Activated naive CD4-positive, alpha-beta T cell (primary cell): ENCODE results near the gene UBE2E3.
"Not testable (repeated sequence)": the region's sequence is repeated elsewhere in the genome, so short reads cannot be mapped to it uniquely, and the experiment has no call there.

ENCODE experiments used
- DNase-seq, 4 experiments: peaks; one replicate each; lab custom pipeline; 2025; lab: John Stamatoyannopoulos, UW

Gene UBE2E3

GRCh38 chr2:181036445-181036844 lies 56.0 kb downstream of the UBE2E3 start:
- no peak for DNase-seq

DNA sequence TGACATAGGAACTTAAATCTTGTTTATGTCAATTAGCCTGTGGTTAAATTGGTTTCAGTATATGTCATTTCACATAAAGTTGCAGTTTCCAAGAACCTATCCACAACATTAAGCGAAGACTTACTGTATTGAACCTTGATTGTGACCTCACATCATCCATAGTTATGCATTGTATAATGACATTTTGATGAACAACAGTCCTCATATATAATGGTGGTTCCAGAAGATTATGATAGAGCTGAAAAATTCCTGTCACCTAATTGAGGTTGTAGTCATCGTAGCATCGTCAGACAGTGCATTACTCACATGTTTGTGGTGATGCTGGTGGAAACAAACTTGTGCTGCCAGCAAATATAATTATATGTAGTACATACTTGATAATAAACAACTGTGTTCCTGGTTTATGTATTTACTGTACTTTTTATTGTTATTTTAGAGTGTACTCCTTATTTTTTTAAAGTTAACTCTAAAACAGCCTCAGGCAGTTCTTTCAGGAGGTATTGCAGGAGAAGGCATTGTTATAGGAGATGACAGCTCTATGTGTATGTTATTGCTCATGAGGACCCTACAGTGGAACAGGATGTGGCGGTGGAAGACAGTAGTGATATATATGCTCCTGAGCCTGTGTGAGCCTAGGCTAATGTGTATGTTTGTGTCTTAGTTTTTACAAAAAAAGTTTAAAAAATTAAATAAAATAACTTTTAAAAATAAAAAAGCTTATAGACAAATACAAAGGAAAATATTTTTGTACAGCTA lies 56.6 kb downstream of the UBE2E3 start:
- DNase-seq = no peak

DNA sequence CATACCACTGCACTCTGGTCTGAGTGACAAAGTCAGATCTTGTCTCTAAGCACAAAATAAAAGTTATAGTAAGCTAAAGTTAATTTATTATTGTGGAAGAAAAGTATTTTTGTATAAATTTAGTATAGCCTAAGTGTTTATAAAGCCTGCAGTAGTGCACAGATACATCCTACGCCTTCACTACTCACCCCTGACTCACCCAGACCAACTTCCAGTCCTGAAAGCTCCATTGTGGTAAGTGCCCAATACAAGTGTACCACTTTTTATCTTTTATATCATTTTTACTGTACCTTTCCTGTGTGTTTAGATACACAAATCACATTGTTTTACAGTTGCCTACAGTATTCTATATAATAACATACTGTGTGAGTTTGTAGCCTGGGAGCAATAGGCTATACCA lies 57.5 kb downstream of the UBE2E3 start:
- no peak for DNase-seq

DNA sequence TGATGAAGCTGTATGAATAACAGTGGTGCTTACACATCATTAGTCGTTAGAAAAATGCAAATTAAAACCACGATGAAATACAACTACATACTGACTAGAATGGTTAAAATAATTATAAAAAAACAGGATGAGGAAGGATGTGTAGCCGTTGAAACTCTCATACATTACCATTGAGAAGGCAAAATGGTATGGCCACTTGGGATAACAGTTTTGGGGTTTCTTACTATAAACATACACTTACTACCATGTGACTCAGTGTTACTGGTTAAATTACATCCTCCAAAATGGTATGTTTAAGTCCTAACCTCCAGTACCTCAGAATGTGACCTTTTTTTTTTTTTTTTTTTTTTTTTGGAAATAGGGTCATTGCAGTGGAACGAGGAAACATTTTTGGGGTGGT lies 58.4 kb downstream of the UBE2E3 start:
- no peak for DNase-seq

DNA sequence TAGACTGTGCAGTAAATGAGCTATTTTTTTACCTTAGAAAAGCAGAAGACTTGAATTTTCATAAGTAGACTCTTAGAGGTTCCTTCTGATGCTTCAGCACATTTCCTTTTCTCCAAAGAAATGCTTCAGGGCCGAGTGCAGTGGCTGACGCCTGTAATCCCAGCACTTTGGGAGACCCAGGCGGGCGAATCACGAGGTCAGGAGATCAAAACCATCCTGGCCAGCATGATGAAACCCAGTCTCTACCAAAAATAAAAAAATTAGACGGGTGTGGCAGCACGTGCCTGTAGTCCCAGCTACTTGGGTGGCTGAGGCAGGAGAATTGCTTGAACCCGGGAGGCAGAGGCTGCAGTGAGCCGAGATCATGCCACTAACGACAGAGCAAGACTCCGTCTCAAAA lies 60.4 kb downstream of the UBE2E3 start:
- DNase-seq = not testable (repeated sequence)

GRCh38 chr2:181041661-181042060 lies 61.3 kb downstream of the UBE2E3 start:
- DNase-seq = no peak

GRCh38 chr2:181042706-181043105 lies 62.3 kb downstream of the UBE2E3 start:
- DNase-seq = no peak

DNA sequence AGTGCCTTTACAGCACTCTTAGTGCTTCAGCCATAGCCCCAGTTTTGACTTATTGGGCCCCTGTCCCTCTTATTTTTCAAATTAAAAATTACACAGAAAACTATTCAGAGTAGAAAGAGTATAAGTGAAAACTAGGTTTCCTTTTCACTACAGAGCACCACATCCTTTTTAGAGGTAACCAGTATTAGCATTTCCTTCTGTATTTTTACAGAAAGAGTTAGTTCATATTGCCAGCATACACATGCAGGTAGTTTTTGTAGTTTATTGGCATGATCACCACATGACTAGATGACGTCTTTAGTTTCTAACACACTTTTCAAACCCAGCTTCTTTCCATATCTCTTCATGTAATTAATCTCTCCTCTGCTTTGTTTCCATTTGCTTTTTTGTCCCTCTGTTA lies 66.4 kb downstream of the UBE2E3 start:
- DNase-seq = no peak

DNA sequence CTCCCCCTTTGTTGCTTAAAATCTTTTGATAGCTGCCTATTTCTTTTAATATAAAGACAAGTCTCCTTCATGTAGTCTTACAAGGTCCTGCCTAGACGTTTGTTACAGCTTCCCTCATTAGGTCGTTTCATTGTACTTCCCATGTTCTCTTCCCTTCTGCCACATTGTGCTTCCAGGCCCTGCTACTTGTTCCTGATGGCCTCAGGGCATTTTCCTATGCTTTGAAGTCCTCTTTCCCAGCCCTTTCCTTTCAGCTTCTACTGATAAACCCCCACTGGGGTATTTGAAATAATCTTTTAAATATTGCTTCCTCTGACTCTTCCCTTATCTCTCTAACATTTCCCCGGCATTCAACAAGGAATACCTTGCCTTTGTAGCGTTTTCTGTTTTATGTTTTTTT lies 67.4 kb downstream of the UBE2E3 start:
- DNase-seq = no peak

GRCh38 chr2:181051861-181052522 lies 71.6 kb downstream of the UBE2E3 start:
- DNase-seq = no peak

DNA sequence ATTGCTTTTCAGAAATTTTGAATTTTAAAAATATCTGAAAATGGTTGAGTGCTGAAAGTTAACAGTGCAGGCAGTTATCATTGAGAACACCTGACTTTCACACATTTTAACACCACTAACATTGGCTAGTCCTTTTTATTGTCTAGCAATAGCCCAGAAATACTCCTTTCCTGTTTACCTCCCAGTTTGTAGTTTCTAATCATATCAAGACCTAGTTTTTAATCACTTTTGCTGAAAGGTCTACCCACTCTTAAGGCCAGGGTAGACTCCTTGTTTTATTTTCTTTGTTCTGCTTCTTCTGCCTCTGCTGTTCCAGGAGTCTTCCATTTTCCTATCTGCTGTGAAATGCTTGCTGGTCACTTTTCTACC lies 72.1 kb downstream of the UBE2E3 start:
- DNase-seq = no peak

GRCh38 chr2:181054256-181054655 lies 73.9 kb downstream of the UBE2E3 start:
- DNase-seq = no peak

DNA sequence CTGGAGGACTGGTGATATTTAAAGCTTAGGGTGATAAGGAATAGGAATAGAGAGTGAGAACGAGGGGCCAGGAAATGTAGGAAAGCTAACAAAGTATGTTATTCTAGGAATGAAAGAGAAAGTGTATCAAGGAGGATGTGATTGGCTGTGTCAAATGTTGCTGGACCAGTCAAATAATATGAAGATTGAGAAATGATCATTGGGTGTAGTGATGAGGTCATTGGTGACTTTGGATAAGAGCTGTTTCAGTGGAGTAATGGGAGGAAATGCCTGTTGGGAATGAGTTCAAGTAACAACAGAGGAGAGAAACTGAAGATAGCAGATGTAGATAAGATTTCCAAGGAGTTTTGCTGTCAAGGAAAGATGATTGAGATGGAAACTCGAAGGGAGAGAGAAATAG lies 74.4 kb downstream of the UBE2E3 start:
- no peak for DNase-seq

DNA sequence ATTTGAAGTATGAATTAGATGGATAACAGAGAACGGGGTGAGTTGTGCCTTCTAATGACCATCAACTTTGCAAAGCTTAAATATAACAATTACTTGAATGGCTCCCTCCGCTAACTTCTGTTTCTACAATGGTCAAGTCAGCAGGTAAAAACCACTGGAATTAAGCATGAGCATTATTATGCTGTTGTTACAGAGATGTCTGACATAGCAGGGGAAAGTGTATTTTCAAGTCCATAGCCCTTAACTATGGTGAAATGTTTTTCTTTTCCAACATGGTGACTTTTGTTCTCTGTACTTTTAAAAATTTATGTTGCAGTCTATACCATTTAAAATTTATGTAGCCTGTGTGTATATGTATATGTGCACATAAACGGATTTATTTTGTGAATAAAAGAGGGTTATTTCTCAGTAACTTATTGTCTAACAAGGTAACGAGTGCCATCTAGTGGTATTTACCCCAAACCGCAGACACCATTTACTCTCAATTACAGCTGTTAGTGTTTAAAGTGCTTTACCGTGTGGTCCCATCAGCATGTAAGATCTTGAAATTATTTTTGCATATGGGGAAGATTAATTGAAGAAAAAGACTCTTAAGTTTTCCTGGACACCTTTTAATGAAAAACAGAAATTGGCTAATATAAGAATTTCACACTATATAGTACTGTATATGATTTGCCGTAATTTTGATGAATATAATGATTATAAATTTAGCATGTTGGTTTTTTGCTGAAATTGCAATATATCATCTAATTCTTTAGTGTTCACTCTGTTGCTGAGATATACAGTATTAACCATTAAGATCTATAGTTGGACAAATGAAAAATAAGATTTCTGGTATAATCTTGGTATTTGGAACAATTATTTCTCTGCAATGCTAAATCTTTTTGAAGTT lies 78.2 kb downstream of the UBE2E3 start:
- no peak for DNase-seq

DNA sequence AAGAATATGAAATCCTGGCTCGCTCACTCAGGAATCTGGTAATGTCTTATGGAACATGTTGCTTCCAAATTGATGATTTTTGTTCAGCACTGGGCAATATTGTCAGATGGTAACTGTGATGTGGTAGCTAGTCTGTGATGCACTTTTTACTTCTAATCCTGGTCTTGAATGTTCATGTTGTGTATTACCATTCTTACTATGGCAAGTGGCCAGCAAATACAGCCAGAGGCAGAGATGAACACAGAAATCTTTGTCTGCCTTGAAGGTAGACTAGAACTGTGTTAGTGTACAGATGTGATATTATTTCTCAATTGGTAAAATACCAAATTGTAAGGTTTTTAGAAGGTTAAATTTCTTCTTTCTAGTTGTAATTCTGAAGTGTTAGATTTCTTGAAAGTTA lies 83.3 kb downstream of the UBE2E3 start:
- DNase-seq = no peak

GRCh38 chr2:181065458-181065857 lies 85.1 kb downstream of the UBE2E3 start:
- DNase-seq = no peak

GRCh38 chr2:181066333-181066732 lies 85.9 kb downstream of the UBE2E3 start:
- DNase-seq = no peak

GRCh38 chr2:181070119-181070835 lies 89.9 kb downstream of the UBE2E3 start:
- DNase-seq = no peak

DNA sequence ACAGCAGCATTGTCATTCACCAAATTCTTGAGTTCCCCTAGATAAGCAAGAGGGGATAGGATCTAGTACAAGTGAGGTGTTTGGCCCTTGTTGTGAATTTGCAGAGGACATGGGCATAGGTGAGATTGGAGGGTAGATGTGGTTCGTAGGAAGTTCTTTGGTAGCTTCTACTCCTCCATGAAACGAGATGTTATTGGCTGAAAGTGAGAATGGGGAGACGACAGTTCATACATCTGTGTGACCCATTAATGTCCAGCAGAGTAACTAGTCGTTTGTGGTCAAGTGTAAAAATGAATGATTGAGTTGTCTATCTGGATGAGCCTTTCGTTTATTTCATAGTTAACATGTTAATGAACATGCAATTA lies 90.4 kb downstream of the UBE2E3 start:
- no peak for DNase-seq

DNA sequence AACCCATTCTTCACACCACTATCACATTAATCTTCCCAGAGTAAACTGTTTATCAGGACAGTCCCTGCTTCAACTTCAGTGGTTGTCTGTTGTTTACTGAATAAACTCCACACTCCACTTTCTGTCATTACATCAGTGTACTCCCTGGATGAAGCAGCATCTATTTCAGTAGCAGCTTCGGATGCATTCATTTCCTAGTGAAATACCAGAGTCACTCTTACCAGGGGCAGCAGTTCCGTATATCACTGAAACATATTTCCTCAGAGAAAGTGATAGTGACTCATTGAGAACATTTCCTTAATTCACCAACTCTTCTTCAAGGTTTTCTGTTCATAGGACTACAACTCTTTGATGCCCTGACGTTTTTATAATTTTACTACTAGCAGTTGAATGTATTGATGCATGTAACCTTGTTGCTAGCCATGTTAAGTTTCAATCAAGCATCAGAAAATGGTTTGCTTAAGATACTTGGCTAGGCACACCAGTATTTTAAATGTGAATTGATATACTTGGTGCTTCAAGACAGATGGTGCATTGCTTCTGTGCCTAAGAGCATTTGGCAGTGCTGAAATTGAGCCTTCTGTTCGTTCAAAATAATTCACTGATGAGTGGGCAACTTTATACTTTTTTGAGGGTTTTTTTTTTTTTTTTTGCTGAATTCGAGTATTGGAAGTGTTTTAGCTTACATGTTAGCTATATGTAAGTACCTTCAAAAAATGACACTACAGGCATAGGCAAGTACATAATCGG lies 92.3 kb downstream of the UBE2E3 start:
- no peak for DNase-seq

- no peak for DNase-seq
These were observed 93.5 kb downstream of the UBE2E3 start for GRCh38 chr2:181073896-181074295.

GRCh38 chr2:181074457-181074856 lies 94.1 kb downstream of the UBE2E3 start:
- DNase-seq = no peak
